ENCODE data around the gene CCDC197.

CCDC197 gene

GRCh38 chr14:94041551-94042346 is 44.6 kb downstream of the CCDC197 start:
- no peaks in the 10 kb centered on the region for H3K4me1 ChIP-seq (ENCODE audit: control insufficient read depth, insufficient read depth, low read length)
- 93 to 94% methylated on average over 18 of the region's 18 CpGs for WGBS, 2 experiments
- no peaks in the 10 kb centered on the region for H3K9me3 ChIP-seq (ENCODE audit: control insufficient read depth, low read length)
- no peak overlapping the region for H3K27ac ChIP-seq (ENCODE audit: insufficient read depth, low read depth, low read length, poor library complexity, severe bottlenecking)
- H3K36me3 ChIP-seq (ENCODE audit: control insufficient read depth, insufficient read depth, low read length), result peaks cover under 1% of the 10 kb centered on the region
- H3K4me3 ChIP-seq (ENCODE audit: insufficient read depth, low read depth, low read length), result no peak overlapping the region
- no peaks in the 10 kb centered on the region for H3K27me3 ChIP-seq (ENCODE audit: control insufficient read depth, insufficient read depth, low read length, poor library complexity, severe bottlenecking)

DNA sequence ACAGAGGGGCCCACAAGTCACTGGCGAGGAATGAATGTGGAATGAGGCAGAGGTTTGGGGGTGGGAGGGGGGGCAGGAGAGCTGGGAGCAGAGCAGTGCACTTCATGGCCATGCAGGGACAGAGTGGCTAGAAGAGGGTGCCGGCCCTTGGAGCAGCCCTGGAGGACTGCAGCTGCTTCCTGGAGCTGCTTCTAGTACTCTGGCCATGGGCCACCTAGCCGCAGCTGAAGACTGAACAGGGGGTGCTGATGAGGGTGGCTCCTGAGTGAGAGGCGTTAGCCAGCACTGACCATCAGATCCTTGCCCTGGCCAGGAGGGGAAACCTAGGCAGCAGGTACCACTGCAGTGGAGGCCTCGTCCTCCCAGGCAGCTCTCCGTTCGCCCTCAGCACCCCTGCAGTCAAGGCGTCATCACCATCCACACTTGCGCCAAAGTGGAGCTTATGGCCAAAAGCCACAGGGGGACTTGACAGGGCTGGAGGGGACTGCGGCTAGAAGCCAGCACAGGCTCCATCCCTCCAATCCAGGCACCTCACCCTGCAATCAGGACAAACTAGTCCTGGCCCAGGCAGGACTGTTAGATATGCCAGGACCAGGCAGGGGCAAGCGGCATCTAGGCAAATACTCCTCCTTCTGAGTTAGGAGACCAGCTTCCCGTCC is 45.5 kb downstream of the CCDC197 start:
- no peaks in the 10 kb centered on the region for H3K9me3 ChIP-seq (ENCODE audit: control insufficient read depth, low read length)
- 92 to 93% methylated on average over 12 of the region's 12 CpGs for WGBS, 2 experiments
- H3K27ac ChIP-seq (ENCODE audit: insufficient read depth, low read depth, low read length, poor library complexity, severe bottlenecking), result no peak overlapping the region
- no peak overlapping the region for H3K4me3 ChIP-seq (ENCODE audit: insufficient read depth, low read depth, low read length)
- peaks cover 8% of the 10 kb centered on the region for H3K36me3 ChIP-seq (ENCODE audit: control insufficient read depth, insufficient read depth, low read length)
- H3K4me1 ChIP-seq (ENCODE audit: control insufficient read depth, insufficient read depth, low read length), result no peaks in the 10 kb centered on the region
- no peaks in the 10 kb centered on the region for H3K27me3 ChIP-seq (ENCODE audit: control insufficient read depth, insufficient read depth, low read length, poor library complexity, severe bottlenecking)

DNA sequence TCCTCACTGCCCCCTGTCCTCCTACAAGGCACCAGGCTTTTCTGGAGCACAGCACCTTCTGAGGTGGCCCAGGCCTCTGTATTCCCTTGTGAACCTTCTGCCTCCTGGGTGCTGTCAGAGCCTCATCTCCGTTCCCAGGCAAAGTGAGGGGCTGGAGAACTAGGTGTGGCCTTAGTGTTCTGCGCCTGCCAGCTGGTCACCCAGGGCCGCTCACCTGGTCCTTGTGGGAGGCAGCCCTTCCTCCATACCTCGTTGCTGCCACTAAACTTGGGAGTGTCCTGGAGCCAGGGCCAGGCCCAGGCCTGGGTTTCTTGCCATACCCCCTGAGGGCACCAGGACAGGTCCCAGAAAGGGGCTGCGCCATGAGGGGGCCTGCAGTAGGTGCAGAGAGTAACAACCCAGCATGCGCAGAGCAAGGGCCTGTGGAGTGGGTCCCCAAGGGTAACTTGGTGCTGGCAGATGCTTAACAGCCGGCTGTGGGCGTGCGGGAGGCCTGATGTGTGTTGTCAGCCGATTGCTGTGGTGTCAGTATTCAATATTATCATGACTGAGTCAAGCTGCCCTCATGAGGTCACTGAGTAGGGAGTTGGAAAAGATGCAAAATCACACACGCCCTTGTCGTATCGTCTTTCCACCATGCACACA is 46.1 kb downstream of the CCDC197 start:
- H3K27ac ChIP-seq (ENCODE audit: insufficient read depth, low read depth, low read length, poor library complexity, severe bottlenecking), result no peak overlapping the region
- 93 to 95% methylated on average over 13 of the region's 13 CpGs for WGBS, 2 experiments
- peaks cover 15% of the 10 kb centered on the region for H3K36me3 ChIP-seq (ENCODE audit: control insufficient read depth, insufficient read depth, low read length)
- no peaks in the 10 kb centered on the region for H3K4me1 ChIP-seq (ENCODE audit: control insufficient read depth, insufficient read depth, low read length)
- H3K27me3 ChIP-seq (ENCODE audit: control insufficient read depth, insufficient read depth, low read length, poor library complexity, severe bottlenecking), result no peaks in the 10 kb centered on the region
- no peak overlapping the region for H3K4me3 ChIP-seq (ENCODE audit: insufficient read depth, low read depth, low read length)
- no peaks in the 10 kb centered on the region for H3K9me3 ChIP-seq (ENCODE audit: control insufficient read depth, low read length)

GRCh38 chr14:94043756-94044475 is 46.8 kb downstream of the CCDC197 start:
- Histone ChIP-seq H3K27me3 (ENCODE audit: control insufficient read depth, insufficient read depth, low read length, poor library complexity, severe bottlenecking) (no peaks in the 10 kb centered on the region), H3K9me3 (ENCODE audit: control insufficient read depth, low read length) (no peaks in the 10 kb centered on the region), H3K4me1 (ENCODE audit: control insufficient read depth, insufficient read depth, low read length) (no peaks in the 10 kb centered on the region), H3K27ac (ENCODE audit: insufficient read depth, low read depth, low read length, poor library complexity, severe bottlenecking) (no peak overlapping the region), H3K4me3 (ENCODE audit: insufficient read depth, low read depth, low read length) (no peak overlapping the region), H3K36me3 (ENCODE audit: control insufficient read depth, insufficient read depth, low read length) (peaks cover 15% of the 10 kb centered on the region)
- 93 to 94% methylated on average over 14 of the region's 14 CpGs for WGBS, 2 experiments

GRCh38 chr14:94044476-94045091 is 47.5 kb downstream of the CCDC197 start:
- Histone ChIP-seq H3K4me1 (ENCODE audit: control insufficient read depth, insufficient read depth, low read length) (no peaks in the 10 kb centered on the region), H3K27me3 (ENCODE audit: control insufficient read depth, insufficient read depth, low read length, poor library complexity, severe bottlenecking) (no peaks in the 10 kb centered on the region), H3K27ac (ENCODE audit: insufficient read depth, low read depth, low read length, poor library complexity, severe bottlenecking) (no peak overlapping the region), H3K9me3 (ENCODE audit: control insufficient read depth, low read length) (no peaks in the 10 kb centered on the region), H3K4me3 (ENCODE audit: insufficient read depth, low read depth, low read length) (no peak overlapping the region), H3K36me3 (ENCODE audit: control insufficient read depth, insufficient read depth, low read length) (peaks cover 15% of the 10 kb centered on the region)
- 94 to 97% methylated on average over 20 of the region's 20 CpGs for WGBS, 2 experiments

DNA sequence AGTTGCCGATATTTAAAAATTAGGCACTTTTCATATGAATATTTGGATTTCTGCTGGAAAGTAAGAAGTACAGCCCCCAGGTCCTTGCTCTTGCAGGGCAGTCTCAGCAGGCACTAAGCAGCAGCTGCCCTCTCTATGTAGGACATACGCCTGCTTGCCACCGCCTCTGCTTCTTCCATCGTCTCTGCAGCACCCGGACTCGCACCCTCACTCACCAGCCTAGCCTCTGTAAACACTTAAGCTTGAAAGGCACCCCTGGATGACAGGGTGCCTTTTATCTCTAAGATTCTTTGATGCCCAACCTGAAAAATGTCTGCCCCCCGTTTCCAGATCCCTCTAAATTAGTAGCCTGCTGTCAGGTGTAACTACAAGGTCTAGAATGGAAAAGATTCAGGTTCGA is 48.0 kb downstream of the CCDC197 start:
- Histone ChIP-seq H3K27me3 (ENCODE audit: control insufficient read depth, insufficient read depth, low read length, poor library complexity, severe bottlenecking) (no peaks in the 10 kb centered on the region), H3K9me3 (ENCODE audit: control insufficient read depth, low read length) (no peaks in the 10 kb centered on the region), H3K27ac (ENCODE audit: insufficient read depth, low read depth, low read length, poor library complexity, severe bottlenecking) (no peak overlapping the region), H3K4me3 (ENCODE audit: insufficient read depth, low read depth, low read length) (no peak overlapping the region), H3K4me1 (ENCODE audit: control insufficient read depth, insufficient read depth, low read length) (no peaks in the 10 kb centered on the region), H3K36me3 (ENCODE audit: control insufficient read depth, insufficient read depth, low read length) (peaks cover 21% of the 10 kb centered on the region)
- 94 to 98% methylated on average over 8 of the region's 8 CpGs for WGBS, 2 experiments

DNA sequence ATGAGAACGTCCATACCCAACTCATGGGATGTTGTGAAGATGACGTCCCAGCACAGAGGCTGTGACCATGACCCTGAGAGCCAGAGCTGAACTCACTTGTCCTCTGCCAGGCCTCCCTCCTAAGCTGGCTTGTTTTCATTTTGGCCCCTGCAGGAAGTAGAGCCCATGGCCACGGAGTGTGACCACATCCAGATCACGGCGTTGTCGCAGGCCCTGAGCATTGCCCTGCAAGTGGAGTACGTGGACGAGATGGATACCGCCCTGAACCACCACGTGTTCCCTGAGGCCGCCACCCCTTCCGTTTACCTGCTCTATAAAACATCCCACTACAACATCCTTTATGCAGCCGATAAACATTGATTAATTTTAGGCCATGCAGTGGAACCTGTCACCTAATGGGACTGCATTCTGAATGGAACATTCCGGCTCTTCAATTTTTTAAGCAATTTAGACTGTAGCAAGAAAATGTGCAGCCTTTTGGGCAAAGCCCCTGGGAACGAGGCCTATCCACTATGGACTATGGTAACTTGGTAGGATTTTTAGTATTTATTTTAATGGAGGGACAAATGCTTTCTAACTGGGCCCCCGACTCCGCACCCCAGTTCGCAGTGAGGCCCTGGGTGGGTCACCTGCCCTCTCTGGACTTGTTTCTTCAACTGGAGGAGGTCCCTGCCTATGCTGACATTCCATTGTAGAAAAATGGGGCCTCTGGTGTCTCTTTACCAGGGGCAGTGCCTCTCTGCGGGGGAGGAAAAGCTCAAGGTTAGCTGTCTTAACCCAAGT is 48.7 kb downstream of the CCDC197 start:
- 95 to 96% methylated on average over 19 of the region's 19 CpGs for whole genome bisulfite sequencing, 2 experiments

GRCh38 chr14:94046696-94047250 is 49.7 kb downstream of the CCDC197 start:
- H3K9me3 ChIP-seq (ENCODE audit: control insufficient read depth, low read length), result no peaks in the 10 kb centered on the region
- peaks cover 30% of the 10 kb centered on the region for H3K36me3 ChIP-seq (ENCODE audit: control insufficient read depth, insufficient read depth, low read length)
- no peak overlapping the region for H3K27ac ChIP-seq (ENCODE audit: insufficient read depth, low read depth, low read length, poor library complexity, severe bottlenecking)
- 91 to 94% methylated on average over 7 of the region's 7 CpGs for WGBS, 2 experiments
- no peak overlapping the region for H3K4me3 ChIP-seq (ENCODE audit: insufficient read depth, low read depth, low read length)
- H3K27me3 ChIP-seq (ENCODE audit: control insufficient read depth, insufficient read depth, low read length, poor library complexity, severe bottlenecking), result no peaks in the 10 kb centered on the region
- H3K4me1 ChIP-seq (ENCODE audit: control insufficient read depth, insufficient read depth, low read length), result no peaks in the 10 kb centered on the region

More for the DNA sequence above, 48.7 kb downstream of the CCDC197 start:
- Histone ChIP-seq H3K27me3 (ENCODE audit: control insufficient read depth, insufficient read depth, low read length, poor library complexity, severe bottlenecking) (no peaks in the 10 kb centered on the region), H3K4me3 (ENCODE audit: insufficient read depth, low read depth, low read length) (no peak overlapping the region), H3K9me3 (ENCODE audit: control insufficient read depth, low read length) (no peaks in the 10 kb centered on the region), H3K36me3 (ENCODE audit: control insufficient read depth, insufficient read depth, low read length) (peaks cover 27% of the 10 kb centered on the region), H3K27ac (ENCODE audit: insufficient read depth, low read depth, low read length, poor library complexity, severe bottlenecking) (no peak overlapping the region), H3K4me1 (ENCODE audit: control insufficient read depth, insufficient read depth, low read length) (no peaks in the 10 kb centered on the region)

DNA sequence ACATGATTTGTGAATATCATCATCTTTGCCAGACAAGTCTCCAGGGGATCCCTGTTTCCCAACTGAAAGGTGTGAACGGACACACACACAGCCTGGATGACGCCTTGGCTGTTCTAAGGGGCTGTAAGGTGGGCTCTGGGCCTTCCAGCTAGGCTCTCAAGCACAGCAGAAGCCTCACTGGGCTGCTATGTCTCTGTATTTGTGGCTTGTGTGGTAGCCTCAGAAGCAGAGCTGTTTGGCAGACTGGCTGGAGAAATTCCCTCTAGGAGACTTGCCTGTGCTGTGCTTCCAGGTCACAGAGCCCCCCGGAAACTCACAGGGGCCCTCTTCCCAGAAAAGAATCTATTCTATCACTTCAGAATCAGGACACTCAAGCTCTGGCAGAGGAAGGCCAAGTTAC is 50.5 kb downstream of the CCDC197 start:
- H3K27ac ChIP-seq (ENCODE audit: insufficient read depth, low read depth, low read length, poor library complexity, severe bottlenecking), result no peak overlapping the region
- H3K36me3 ChIP-seq (ENCODE audit: control insufficient read depth, insufficient read depth, low read length), result peaks cover 36% of the 10 kb centered on the region
- no peaks in the 10 kb centered on the region for H3K9me3 ChIP-seq (ENCODE audit: control insufficient read depth, low read length)
- 96% methylated on average over 3 of the region's 3 CpGs for WGBS, 2 experiments
- no peaks in the 10 kb centered on the region for H3K27me3 ChIP-seq (ENCODE audit: control insufficient read depth, insufficient read depth, low read length, poor library complexity, severe bottlenecking)
- no peaks in the 10 kb centered on the region for H3K4me1 ChIP-seq (ENCODE audit: control insufficient read depth, insufficient read depth, low read length)
- no peak overlapping the region for H3K4me3 ChIP-seq (ENCODE audit: insufficient read depth, low read depth, low read length)

Data from ectodermal cell (in vitro differentiated cells).